ENCODE data around the gene PODXL2. TPM values are rescaled to one million over a fixed set of nuclear protein-coding genes. Genes with fewer than 3 reads are reported as not detected.

Gene PODXL2
- polyA plus RNA-seq, 1 donor = 10.9 TPM

GRCh38 chr3:127629467-127630403, 750 bp downstream of the PODXL2 start:
- Histone ChIP-seq H3K9me3 (ENCODE audit: control insufficient read depth, low read depth, low read length) (peaks cover 6% of the 10 kb centered on the region), H3K27me3 (ENCODE audit: control insufficient read depth, insufficient read depth, low read length) (peaks cover 22% of the 10 kb centered on the region), H3K4me1 (ENCODE audit: control insufficient read depth, insufficient read depth, low read length) (peaks cover 10% of the 10 kb centered on the region), H3K36me3 (ENCODE audit: control insufficient read depth, insufficient read depth, low read length) (no peaks in the 10 kb centered on the region), H3K4me3 (ENCODE audit: low read length) (peak overlapping the region; percentile 41), H3K27ac (ENCODE audit: low read length) (no peak overlapping the region)
- DNase-seq = peak; percentile 14 to 42
- WGBS (ENCODE audit: insufficient coverage, low lambda C conversion rate) = no CpG with 5 or more reads among the region's 65 CpGs

DNA sequence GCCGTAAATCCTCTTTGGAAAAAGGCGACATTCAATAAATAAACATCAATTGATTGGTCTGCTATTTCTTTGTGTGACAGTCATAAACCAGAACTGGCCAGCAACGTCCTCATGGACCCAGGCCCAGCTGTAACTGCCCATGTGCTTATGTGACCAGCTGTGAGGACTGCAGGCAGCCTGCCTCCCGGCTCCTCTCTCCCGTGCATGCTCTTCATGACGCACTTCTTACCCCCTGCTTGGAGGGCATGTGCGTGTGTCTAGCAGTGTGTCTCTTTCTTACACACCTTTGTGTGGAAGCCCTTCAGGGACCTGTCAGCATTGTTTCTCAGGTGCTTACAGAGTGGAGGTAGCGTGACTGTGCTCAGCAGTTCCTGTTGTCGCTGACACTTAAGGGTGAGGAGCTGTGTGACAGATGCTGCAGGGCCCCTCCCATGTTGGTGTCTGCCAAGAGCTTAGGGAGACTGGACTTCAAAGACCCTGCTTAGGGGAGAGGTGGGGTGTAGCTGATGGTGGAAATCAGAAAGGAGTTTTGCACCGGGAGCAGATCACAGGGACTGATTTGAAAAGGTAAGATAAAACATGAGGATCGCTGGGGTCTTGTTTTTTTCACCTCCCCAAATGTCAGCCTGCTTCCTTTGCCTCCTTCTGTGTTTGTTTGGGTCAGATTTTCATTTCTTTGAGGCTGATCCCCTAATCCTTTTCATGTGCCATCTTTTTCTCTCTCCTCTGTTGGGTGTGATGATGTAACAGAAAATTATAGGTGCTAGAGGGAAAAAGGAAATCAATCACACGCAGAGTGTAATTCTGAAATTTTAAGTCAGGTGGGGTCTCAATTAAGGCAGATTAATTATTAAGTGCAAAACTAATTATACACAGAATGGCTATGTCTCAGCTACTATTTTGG, 2.1 kb downstream of the PODXL2 start:
- no peak for DNase-seq
- WGBS (ENCODE audit: insufficient coverage, low lambda C conversion rate) = no CpG with 5 or more reads among the region's 12 CpGs

GRCh38 chr3:127632035-127632820, 3.2 kb downstream of the PODXL2 start:
- no peak for DNase-seq
- WGBS (ENCODE audit: insufficient coverage, low lambda C conversion rate) = no CpG with 5 or more reads among the region's 8 CpGs
- no peak overlapping the region for H3K4me3 ChIP-seq (ENCODE audit: low read length)
- H3K27ac ChIP-seq (ENCODE audit: low read length) = no peak overlapping the region
- peaks cover 6% of the 10 kb centered on the region for H3K9me3 ChIP-seq (ENCODE audit: control insufficient read depth, low read depth, low read length)
- peaks cover 22% of the 10 kb centered on the region for H3K27me3 ChIP-seq (ENCODE audit: control insufficient read depth, insufficient read depth, low read length)
- H3K36me3 ChIP-seq (ENCODE audit: control insufficient read depth, insufficient read depth, low read length) = no peaks in the 10 kb centered on the region
- H3K4me1 ChIP-seq (ENCODE audit: control insufficient read depth, insufficient read depth, low read length) = peaks cover 10% of the 10 kb centered on the region

More for the DNA sequence above, 2.1 kb downstream of the PODXL2 start:
- peaks cover 6% of the 10 kb centered on the region for H3K9me3 ChIP-seq (ENCODE audit: control insufficient read depth, low read depth, low read length)
- H3K27me3 ChIP-seq (ENCODE audit: control insufficient read depth, insufficient read depth, low read length) = peaks cover 22% of the 10 kb centered on the region
- H3K36me3 ChIP-seq (ENCODE audit: control insufficient read depth, insufficient read depth, low read length) = no peaks in the 10 kb centered on the region
- H3K4me3 ChIP-seq (ENCODE audit: low read length) = no peak overlapping the region
- H3K4me1 ChIP-seq (ENCODE audit: control insufficient read depth, insufficient read depth, low read length) = peaks cover 10% of the 10 kb centered on the region
- no peak overlapping the region for H3K27ac ChIP-seq (ENCODE audit: low read length)

GRCh38 chr3:127634653-127635052, 5.7 kb downstream of the PODXL2 start:
- Histone ChIP-seq H3K27me3 (ENCODE audit: control insufficient read depth, insufficient read depth, low read length) (peaks cover 8% of the 10 kb centered on the region), H3K4me3 (ENCODE audit: low read length) (no peak overlapping the region), H3K36me3 (ENCODE audit: control insufficient read depth, insufficient read depth, low read length) (no peaks in the 10 kb centered on the region), H3K9me3 (ENCODE audit: control insufficient read depth, low read depth, low read length) (peaks cover 2% of the 10 kb centered on the region), H3K4me1 (ENCODE audit: control insufficient read depth, insufficient read depth, low read length) (peaks cover 8% of the 10 kb centered on the region), H3K27ac (ENCODE audit: low read length) (no peak overlapping the region)
- no peak for DNase-seq
- WGBS (ENCODE audit: insufficient coverage, low lambda C conversion rate) = 96% methylated on average over 4 of the region's 12 CpGs

DNA sequence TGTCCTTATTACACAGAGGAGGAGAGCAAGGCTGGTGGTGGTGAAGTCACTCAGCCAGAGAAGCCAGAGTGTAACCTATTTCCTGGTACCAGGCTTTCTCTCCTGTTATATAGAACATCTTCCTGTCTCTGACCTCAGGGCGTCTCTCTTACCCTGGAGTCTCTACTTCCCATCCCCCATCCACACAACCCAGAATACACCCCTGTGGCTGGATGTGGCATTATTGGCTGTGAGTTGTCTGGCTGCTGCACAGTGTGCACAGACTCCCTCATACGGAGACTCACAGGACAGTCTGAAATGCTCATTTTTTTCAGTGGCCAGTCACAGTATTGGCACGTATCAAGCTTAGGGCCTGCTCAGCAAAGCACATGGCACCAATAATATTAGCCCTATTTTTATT, 8.6 kb downstream of the PODXL2 start:
- Histone ChIP-seq H3K27me3 (ENCODE audit: control insufficient read depth, insufficient read depth, low read length) (no peaks in the 10 kb centered on the region), H3K36me3 (ENCODE audit: control insufficient read depth, insufficient read depth, low read length) (no peaks in the 10 kb centered on the region), H3K4me1 (ENCODE audit: control insufficient read depth, insufficient read depth, low read length) (no peaks in the 10 kb centered on the region), H3K9me3 (ENCODE audit: control insufficient read depth, low read depth, low read length) (no peaks in the 10 kb centered on the region), H3K27ac (ENCODE audit: low read length) (no peak overlapping the region), H3K4me3 (ENCODE audit: low read length) (no peak overlapping the region)
- WGBS (ENCODE audit: insufficient coverage, low lambda C conversion rate) = no CpG with 5 or more reads among the region's 3 CpGs
- no peak for DNase-seq

DNA sequence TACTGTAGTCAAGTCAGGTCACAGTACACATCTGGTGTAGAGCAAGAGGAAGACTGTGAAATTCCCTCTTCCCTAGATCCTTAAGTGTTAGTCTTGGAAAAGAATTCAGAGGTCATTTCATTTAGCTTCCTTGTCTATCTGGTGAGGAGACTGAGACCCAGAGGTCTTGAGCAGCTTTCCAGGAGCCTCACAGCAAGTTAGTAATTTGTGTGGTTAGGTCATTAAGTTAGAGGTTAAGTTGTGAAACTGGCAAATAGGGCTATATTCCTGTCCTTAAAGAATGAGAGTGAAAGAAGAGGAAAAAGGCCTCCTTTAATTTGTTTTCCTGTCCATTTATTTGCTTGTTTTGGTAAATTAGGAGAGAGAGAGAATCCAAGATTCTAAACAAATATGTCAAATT, 9.0 kb downstream of the PODXL2 start:
- no peaks in the 10 kb centered on the region for H3K36me3 ChIP-seq (ENCODE audit: control insufficient read depth, insufficient read depth, low read length)
- H3K9me3 ChIP-seq (ENCODE audit: control insufficient read depth, low read depth, low read length) = no peaks in the 10 kb centered on the region
- H3K4me1 ChIP-seq (ENCODE audit: control insufficient read depth, insufficient read depth, low read length) = no peaks in the 10 kb centered on the region
- H3K4me3 ChIP-seq (ENCODE audit: low read length) = no peak overlapping the region
- H3K27me3 ChIP-seq (ENCODE audit: control insufficient read depth, insufficient read depth, low read length) = no peaks in the 10 kb centered on the region
- H3K27ac ChIP-seq (ENCODE audit: low read length) = no peak overlapping the region
- no peak for DNase-seq

DNA sequence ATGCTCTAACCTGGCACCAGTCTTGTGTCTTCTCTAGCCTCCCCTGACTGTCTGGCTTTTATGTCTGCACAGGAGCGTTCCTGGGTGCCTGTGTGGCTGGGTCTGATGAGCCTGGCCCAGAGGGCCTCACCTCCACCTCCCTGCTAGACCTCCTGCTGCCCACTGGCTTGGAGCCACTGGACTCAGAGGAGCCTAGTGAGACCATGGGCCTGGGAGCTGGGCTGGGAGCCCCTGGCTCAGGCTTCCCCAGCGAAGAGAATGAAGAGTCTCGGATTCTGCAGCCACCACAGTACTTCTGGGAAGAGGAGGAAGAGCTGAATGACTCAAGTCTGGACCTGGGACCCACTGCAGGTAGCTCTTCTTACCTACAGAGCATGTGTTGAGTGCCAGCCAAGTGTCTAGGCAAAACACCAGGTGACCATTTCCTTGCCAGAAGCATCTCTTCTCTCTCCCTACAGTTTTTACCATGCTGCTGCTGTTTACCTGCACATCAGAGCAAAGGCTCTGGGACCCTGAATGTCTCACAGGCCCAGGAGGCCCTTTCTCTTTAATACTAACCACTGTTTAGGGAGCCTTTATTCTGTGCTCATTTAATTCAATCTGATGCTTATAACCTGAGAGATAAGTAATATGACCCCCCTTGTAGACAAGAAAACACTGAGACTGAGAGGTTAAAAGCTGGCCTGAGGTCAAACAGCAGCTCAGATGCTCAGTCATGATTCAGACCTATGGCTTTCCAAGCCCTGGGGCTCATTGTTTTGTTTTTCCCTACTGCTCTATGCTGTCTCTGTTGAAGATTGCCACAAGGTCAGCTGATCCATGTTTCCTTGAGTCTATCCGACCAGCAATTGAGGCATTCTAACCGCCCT, 10.4 kb downstream of the PODXL2 start:
- H3K27ac ChIP-seq (ENCODE audit: low read length) = no peak overlapping the region
- H3K4me3 ChIP-seq (ENCODE audit: low read length) = no peak overlapping the region
- H3K27me3 ChIP-seq (ENCODE audit: control insufficient read depth, insufficient read depth, low read length) = no peaks in the 10 kb centered on the region
- H3K4me1 ChIP-seq (ENCODE audit: control insufficient read depth, insufficient read depth, low read length) = no peaks in the 10 kb centered on the region
- WGBS (ENCODE audit: insufficient coverage, low lambda C conversion rate) = no CpG with 5 or more reads among the region's 5 CpGs
- DNase-seq = no peak
- H3K9me3 ChIP-seq (ENCODE audit: control insufficient read depth, low read depth, low read length) = no peaks in the 10 kb centered on the region
- H3K36me3 ChIP-seq (ENCODE audit: control insufficient read depth, insufficient read depth, low read length) = no peaks in the 10 kb centered on the region

DNA sequence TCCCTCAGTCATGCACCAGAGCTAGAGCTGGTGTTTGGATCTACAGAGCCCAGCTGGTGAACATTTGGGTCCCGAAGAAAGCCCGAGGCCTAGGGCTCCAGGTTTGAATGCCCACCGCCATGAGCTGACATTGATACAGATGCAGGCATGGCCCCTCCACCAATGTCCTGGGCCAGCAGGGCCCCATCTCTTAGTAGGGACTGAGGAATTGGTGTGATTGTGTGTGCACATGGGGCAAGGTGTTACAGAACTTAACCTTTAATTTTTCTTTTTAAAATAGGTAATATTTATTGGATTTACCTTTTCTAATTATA, 11.0 kb downstream of the PODXL2 start:
- Histone ChIP-seq H3K27me3 (ENCODE audit: control insufficient read depth, insufficient read depth, low read length) (no peaks in the 10 kb centered on the region), H3K9me3 (ENCODE audit: control insufficient read depth, low read depth, low read length) (no peaks in the 10 kb centered on the region), H3K4me3 (ENCODE audit: low read length) (no peak overlapping the region), H3K27ac (ENCODE audit: low read length) (no peak overlapping the region), H3K4me1 (ENCODE audit: control insufficient read depth, insufficient read depth, low read length) (no peaks in the 10 kb centered on the region), H3K36me3 (ENCODE audit: control insufficient read depth, insufficient read depth, low read length) (no peaks in the 10 kb centered on the region)
- no peak for DNase-seq
- no CpG with 5 or more reads among the region's 3 CpGs for WGBS (ENCODE audit: insufficient coverage, low lambda C conversion rate)

- Histone ChIP-seq H3K4me3 (ENCODE audit: low read length) (no peak overlapping the region), H3K36me3 (ENCODE audit: control insufficient read depth, insufficient read depth, low read length) (no peaks in the 10 kb centered on the region), H3K9me3 (ENCODE audit: control insufficient read depth, low read depth, low read length) (no peaks in the 10 kb centered on the region), H3K4me1 (ENCODE audit: control insufficient read depth, insufficient read depth, low read length) (no peaks in the 10 kb centered on the region), H3K27ac (ENCODE audit: low read length) (no peak overlapping the region), H3K27me3 (ENCODE audit: control insufficient read depth, insufficient read depth, low read length) (no peaks in the 10 kb centered on the region)
- no peak for DNase-seq
- no CpG with 5 or more reads among the region's 5 CpGs for WGBS (ENCODE audit: insufficient coverage, low lambda C conversion rate)
These were observed 15.8 kb downstream of the PODXL2 start for GRCh38 chr3:127644641-127645370.
